HCT116 (cell line): ENCODE data around the gene TDRD3. TPM values are rescaled to one million over a fixed set of nuclear protein-coding genes. Genes with fewer than 3 reads are reported as not detected.

Experiments used
- ATAC-seq: fragments of 200-7000 bp; cut with Tn5 transposase; 2 replicates; pipeline ENCODE4 v1.9.1; 2020; ENCODE audit warnings: mild to moderate bottlenecking, moderate library complexity
- BruUV-seq: library from RNA; stranded (reverse); fragments of 400-500 nt; replicated peaks from 2 replicates; lab custom pipeline; 2021; lab: Mats Ljungman, UMichigan
- CTCF ChIA-PET: fragments of 300-600 bp; sonication (Branson Sonifier 250); formaldehyde crosslinking; loops from one replicate; lab custom pipeline; 2021; ENCODE audit warnings: antibody characterized with exemption; lab: Charles Lee
- POLR2A ChIA-PET: fragments of 300-600, 350-600 bp; sonication (Branson Sonifier 250); formaldehyde crosslinking; loops from one replicate; lab custom pipeline; 2021; ENCODE audit warnings: antibody characterized with exemption; lab: Charles Lee
- RAD21 ChIA-PET, 2 experiments: fragments of 300-600 bp; sonication (Branson Sonifier 250); formaldehyde crosslinking; loops; one replicate each; lab custom pipeline; 2023; ENCODE audit warnings: low total read pairs in 2 of 2; ENCODE audit not compliant: uncharacterized antibody in 2 of 2, unreplicated experiment in 2 of 2, low non-redundant PET in 1 of 2; lab: Charles Lee
- DNase-seq: peaks from one replicate; pipeline ENCODE4 v3.0.0-alpha.2; 2010; ENCODE audit warnings: low read depth, low spot score
- H2AFZ ChIP-seq: fragments of 200-600 bp; shearing (Covaris generic), sonication (generic); 2 replicates; pipeline ENCODE4 v1.6.1; 2017; ENCODE audit warnings: low read depth, mixed run types, mixed read lengths, antibody characterized with exemption, low read length; ENCODE audit not compliant: poor library complexity, severe bottlenecking
- H3K27ac ChIP-seq: 2 replicates; pipeline ENCODE4 v1.5.1; 2012; ENCODE audit warnings: low read depth, low read length
- H3K27me3 ChIP-seq: fragments of 200-600 bp; sonication (generic); 2 replicates; pipeline ENCODE4 v1.6.1; 2016; ENCODE audit warnings: mixed run types, low read length, mixed read lengths; ENCODE audit not compliant: insufficient read depth
- H3K36me3 ChIP-seq, 2 experiments: fragments of 200-500 bp in 1 of 2; fragments of 200-600 bp in 1 of 2; sonication (Bioruptor generic) in 1 of 2; sonication (generic) in 1 of 2; 2 replicates each; pipeline versions ENCODE4 v1.5.1 to v1.6.1; 2014 to 2016; ENCODE audit warnings: low read length in 2 of 2, inconsistent platforms in 1 of 2, mixed read lengths in 1 of 2, mixed run types in 1 of 2; ENCODE audit not compliant: insufficient read depth in 2 of 2, control insufficient read depth in 1 of 2
- H3K4me1 ChIP-seq, 2 experiments: fragments of 200-600 bp in 1 of 2; sonication (generic) in 1 of 2; 2 replicates each; pipeline versions ENCODE4 v1.5.1 to v1.6.1; 2012 to 2017; ENCODE audit warnings: low read length in 2 of 2, inconsistent platforms in 1 of 2, mild to moderate bottlenecking in 1 of 2, mixed read lengths in 1 of 2, mixed run types in 1 of 2, moderate library complexity in 1 of 2; ENCODE audit not compliant: insufficient read depth in 2 of 2, control insufficient read depth in 1 of 2
- H3K4me2 ChIP-seq: fragments of 200-600 bp; sonication (generic); 2 replicates; pipeline ENCODE4 v1.6.1; 2017; ENCODE audit warnings: mixed run types, low read length, mixed read lengths
- H3K4me3 ChIP-seq, 2 experiments: fragments of 200-600 bp in 1 of 2; sonication (generic) in 1 of 2; replicated peaks in 1 of 2; 2 replicates each; pipeline ENCODE4 v1.5.1; 2011 to 2016; ENCODE audit warnings: low read length in 2 of 2, control low read depth in 1 of 2, low read depth in 1 of 2, mild to moderate bottlenecking in 1 of 2, mixed read lengths in 1 of 2, mixed run types in 1 of 2
- H3K79me2 ChIP-seq: fragments of 200-600 bp; sonication (generic); 2 replicates; pipeline ENCODE4 v1.6.1; 2017; ENCODE audit warnings: mild to moderate bottlenecking, mixed run types, low read length, moderate library complexity, mixed read lengths; ENCODE audit not compliant: insufficient read depth
- H3K9ac ChIP-seq: fragments of 200-600 bp; sonication (generic); 2 replicates; pipeline ENCODE4 v1.6.1; 2016; ENCODE audit warnings: low read length, mixed read lengths
- H3K9me2 ChIP-seq: fragments of 200-600 bp; sonication (generic), shearing (Covaris generic); 2 replicates; pipeline ENCODE4 v1.6.1; 2017; ENCODE audit warnings: mixed run types, mild to moderate bottlenecking, moderate library complexity; ENCODE audit not compliant: insufficient read depth
- H3K9me3 ChIP-seq, 2 experiments: fragments of 200-500 bp in 1 of 2; fragments of 200-600 bp in 1 of 2; sonication (Bioruptor generic) in 1 of 2; sonication (generic) in 1 of 2; 2 replicates each; pipeline ENCODE4 v1.6.1; 2014 to 2017; ENCODE audit warnings: low read length in 2 of 2, mixed read lengths in 2 of 2, inconsistent platforms in 1 of 2, low read depth in 1 of 2, mild to moderate bottlenecking in 1 of 2, mixed run types in 1 of 2, moderate library complexity in 1 of 2; ENCODE audit not compliant: control insufficient read depth in 1 of 2, insufficient read depth in 1 of 2
- H4K20me1 ChIP-seq: fragments of 200-600 bp; sonication (generic), shearing (Covaris generic); 2 replicates; pipeline ENCODE4 v1.6.1; 2017; ENCODE audit warnings: mixed run types, mild to moderate bottlenecking, moderate library complexity; ENCODE audit not compliant: insufficient read depth
- ATF3 ChIP-seq: IDR thresholded peaks from 2 replicates; pipeline ENCODE4 v1.6.1; 2012
- CEBPB ChIP-seq: IDR thresholded peaks from 2 replicates; pipeline ENCODE4 v1.6.1; 2012; ENCODE audit warnings: low read depth
- CTCF ChIP-seq, 3 experiments: fragments of 200-600 bp in 1 of 3; sonication (generic) in 1 of 3; IDR thresholded peaks in 2 of 3; conservative IDR thresholded peaks in 1 of 3; 2 replicates each; pipeline ENCODE4 v1.5.1; 2012 to 2017; ENCODE audit warnings: low read depth in 2 of 3, low read length in 2 of 3, antibody characterized with exemption in 1 of 3, borderline replicate concordance in 1 of 3, control low read depth in 1 of 3, mild to moderate bottlenecking in 1 of 3, mixed read lengths in 1 of 3, mixed run types in 1 of 3, moderate library complexity in 1 of 3; ENCODE audit not compliant: insufficient read depth in 1 of 3
- EZH2phosphoT487 ChIP-seq: fragments of 200-600 bp; IDR thresholded peaks from 2 replicates; pipeline ENCODE4 v1.6.1; 2018; ENCODE audit warnings: antibody characterized with exemption, borderline replicate concordance
- FOSL1 ChIP-seq: IDR thresholded peaks from 2 replicates; pipeline ENCODE4 v1.6.1; 2012; ENCODE audit warnings: low read depth
- POLR2A ChIP-seq: IDR thresholded peaks from 2 replicates; pipeline ENCODE4 v1.7.0; 2011; ENCODE audit warnings: borderline replicate concordance; ENCODE audit not compliant: insufficient read depth, insufficient read length; ENCODE audit errors: extremely low read depth
- RAD21 ChIP-seq: IDR thresholded peaks from 2 replicates; pipeline ENCODE4 v1.6.1; 2012; ENCODE audit warnings: low read depth, mild to moderate bottlenecking
- SRF ChIP-seq: IDR thresholded peaks from 2 replicates; pipeline ENCODE4 v1.6.1; 2012; ENCODE audit warnings: low read depth
- ZBTB33 ChIP-seq: IDR thresholded peaks from 2 replicates; pipeline ENCODE4 v1.6.1; 2011; ENCODE audit warnings: mild to moderate bottlenecking, low read length, moderate library complexity; ENCODE audit not compliant: insufficient replicate concordance; ENCODE audit errors: extremely low read depth
- intact Hi-C: fragments of 100-400 bp; cut with micrococcal nuclease; formaldehyde crosslinking; loops from 2 replicates; pipeline ENCODE4 v1.10.0; 2022
- total RNA-seq: library from RNA; stranded (reverse); gene quantifications from one replicate; pipeline ENCODE4 v1.2.1, GENCODE V29; 2021; ENCODE audit not compliant: unreplicated experiment

TDRD3 gene
- total RNA-seq, 1 experiment from 2014 or later, result 16.9 TPM

GRCh38 chr13:60617991-60618733 is 221.1 kb downstream of the TDRD3 start:
- no peak overlapping the region for H3K4me3 ChIP-seq
- H3K36me3 ChIP-seq, result no peaks in the 10 kb centered on the region
- H3K27ac ChIP-seq, result no peak overlapping the region
- no peaks in the 10 kb centered on the region for H3K79me2 ChIP-seq
- BruUV-seq, result no TSS peak
- no peaks in the 10 kb centered on the region for H3K9me2 ChIP-seq
- ATAC-seq (peak; percentile 72), DNase-seq (no peak)
- RAD21 ChIA-PET, result no interaction called here
- intact Hi-C loops, result loop anchor here (1.0 kb wide), 1 partner anchor 145 kb away; no protein-coding TSS in a partner anchor
- CTCF ChIA-PET, result interaction anchor here (0.8 to 1.9 kb wide), 5 partner anchors 43 to 1336 kb away, joined by 3 to 13 read pairs (median 6); no protein-coding TSS in a partner anchor
- no peaks in the 10 kb centered on the region for H4K20me1 ChIP-seq
- H3K9ac ChIP-seq, result no peak overlapping the region
- POLR2A ChIA-PET, result no interaction called here
- H2AFZ ChIP-seq, result no peak overlapping the region
- peaks cover 7% of the 10 kb centered on the region for H3K27me3 ChIP-seq
- TF ChIP-seq ZBTB33, result no peak
- no peak for TF ChIP-seq CEBPB
- no peak for TF ChIP-seq EZH2phosphoT487
- TF ChIP-seq ATF3, result no peak
- TF ChIP-seq CTCF (IDR thresholded peaks at IDR 0.05 in 2 of 3, conservative IDR thresholded peaks at IDR 0.05 in 1 of 3; ENCODE audit: borderline replicate concordance in 1 of 3, insufficient read depth in 1 of 3, low read depth in 2 of 3, low read length in 2 of 3), result peak; percentile 36 to 41 (median 40); a peak in 4 of 6 replicates
- no peak for TF ChIP-seq SRF
- TF ChIP-seq RAD21, result peak; percentile 48
- TF ChIP-seq POLR2A, result no peak
- no peak for TF ChIP-seq FOSL1
- no peaks in the 10 kb centered on the region for H3K4me1 ChIP-seq
- H3K9me3 ChIP-seq, result no peaks in the 10 kb centered on the region
- H3K4me2 ChIP-seq, result no peak overlapping the region
